WTC11 (cell line): ENCODE data around the gene IFNE.

Experiments
- CBFB ChIP-seq: sonication (generic); formaldehyde crosslinking; IDR thresholded peaks from 2 replicates; pipeline ENCODE4 v1.8.1; 2022; ENCODE audit warnings: mild to moderate bottlenecking, low read depth, missing genetic modification reagents
- FOXJ3 ChIP-seq: sonication (generic); formaldehyde crosslinking; IDR thresholded peaks from 2 replicates; pipeline ENCODE4 v1.9.0; 2021; ENCODE audit warnings: missing genetic modification reagents, mild to moderate bottlenecking, borderline replicate concordance
- RELA ChIP-seq: sonication (generic); formaldehyde crosslinking; IDR thresholded peaks from 2 replicates; pipeline ENCODE4 v1.8.1; 2022; ENCODE audit warnings: missing genetic modification reagents, mild to moderate bottlenecking, borderline replicate concordance
- TF ChIP-seq, protein P1 (sequence below): fragments of 200-600 bp; IDR thresholded peaks from 2 replicates; pipeline ENCODE4 v1.8.0; 2022; ENCODE audit warnings: antibody characterized with exemption
- TF ChIP-seq, protein P2 (sequence below): sonication (generic); formaldehyde crosslinking; IDR thresholded peaks from 2 replicates; pipeline ENCODE4 v1.8.0; 2023; ENCODE audit warnings: missing genetic modification reagents, mild to moderate bottlenecking, borderline replicate concordance

DNA sequence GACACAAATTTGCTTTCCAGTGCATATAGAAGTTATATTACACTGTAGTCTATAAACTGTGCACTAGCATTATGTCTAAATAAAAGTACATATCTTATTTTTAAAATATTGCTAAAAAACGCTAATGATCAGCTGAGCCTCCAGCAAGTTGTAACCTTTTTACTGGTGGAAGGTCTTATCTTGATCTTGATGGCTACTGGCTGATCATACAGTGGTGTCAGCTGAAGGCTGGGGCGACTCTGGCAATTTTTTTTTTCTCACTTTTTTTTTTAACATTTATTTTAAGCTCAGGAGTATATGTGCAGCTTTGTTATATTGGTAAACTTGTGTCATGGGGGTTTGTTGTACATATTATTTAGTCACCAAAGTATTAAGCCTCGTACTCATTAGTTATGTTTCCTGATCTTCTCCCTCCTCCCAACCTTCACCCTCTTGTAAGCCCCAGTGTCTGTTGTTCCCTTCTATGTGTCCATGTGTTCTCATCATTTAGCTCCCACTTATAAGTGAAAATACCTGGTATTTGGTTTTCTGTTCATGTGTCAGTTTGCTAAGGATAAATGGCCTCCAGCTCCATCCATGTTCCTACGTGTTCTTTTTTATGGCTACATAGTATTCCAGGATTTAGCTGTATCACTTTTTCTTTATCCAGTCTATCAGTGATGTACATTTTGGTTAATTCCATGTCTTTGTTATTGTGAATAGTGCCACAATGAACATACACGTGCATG lies 38.6 kb upstream of the IFNE start:
- TF ChIP-seq, protein P1, sequence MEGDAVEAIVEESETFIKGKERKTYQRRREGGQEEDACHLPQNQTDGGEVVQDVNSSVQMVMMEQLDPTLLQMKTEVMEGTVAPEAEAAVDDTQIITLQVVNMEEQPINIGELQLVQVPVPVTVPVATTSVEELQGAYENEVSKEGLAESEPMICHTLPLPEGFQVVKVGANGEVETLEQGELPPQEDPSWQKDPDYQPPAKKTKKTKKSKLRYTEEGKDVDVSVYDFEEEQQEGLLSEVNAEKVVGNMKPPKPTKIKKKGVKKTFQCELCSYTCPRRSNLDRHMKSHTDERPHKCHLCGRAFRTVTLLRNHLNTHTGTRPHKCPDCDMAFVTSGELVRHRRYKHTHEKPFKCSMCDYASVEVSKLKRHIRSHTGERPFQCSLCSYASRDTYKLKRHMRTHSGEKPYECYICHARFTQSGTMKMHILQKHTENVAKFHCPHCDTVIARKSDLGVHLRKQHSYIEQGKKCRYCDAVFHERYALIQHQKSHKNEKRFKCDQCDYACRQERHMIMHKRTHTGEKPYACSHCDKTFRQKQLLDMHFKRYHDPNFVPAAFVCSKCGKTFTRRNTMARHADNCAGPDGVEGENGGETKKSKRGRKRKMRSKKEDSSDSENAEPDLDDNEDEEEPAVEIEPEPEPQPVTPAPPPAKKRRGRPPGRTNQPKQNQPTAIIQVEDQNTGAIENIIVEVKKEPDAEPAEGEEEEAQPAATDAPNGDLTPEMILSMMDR: no peak
- TF ChIP-seq CBFB (no peak), RELA (CRISPR knock-in tag) (no peak), FOXJ3 (no peak)
- TF ChIP-seq, protein P2, sequence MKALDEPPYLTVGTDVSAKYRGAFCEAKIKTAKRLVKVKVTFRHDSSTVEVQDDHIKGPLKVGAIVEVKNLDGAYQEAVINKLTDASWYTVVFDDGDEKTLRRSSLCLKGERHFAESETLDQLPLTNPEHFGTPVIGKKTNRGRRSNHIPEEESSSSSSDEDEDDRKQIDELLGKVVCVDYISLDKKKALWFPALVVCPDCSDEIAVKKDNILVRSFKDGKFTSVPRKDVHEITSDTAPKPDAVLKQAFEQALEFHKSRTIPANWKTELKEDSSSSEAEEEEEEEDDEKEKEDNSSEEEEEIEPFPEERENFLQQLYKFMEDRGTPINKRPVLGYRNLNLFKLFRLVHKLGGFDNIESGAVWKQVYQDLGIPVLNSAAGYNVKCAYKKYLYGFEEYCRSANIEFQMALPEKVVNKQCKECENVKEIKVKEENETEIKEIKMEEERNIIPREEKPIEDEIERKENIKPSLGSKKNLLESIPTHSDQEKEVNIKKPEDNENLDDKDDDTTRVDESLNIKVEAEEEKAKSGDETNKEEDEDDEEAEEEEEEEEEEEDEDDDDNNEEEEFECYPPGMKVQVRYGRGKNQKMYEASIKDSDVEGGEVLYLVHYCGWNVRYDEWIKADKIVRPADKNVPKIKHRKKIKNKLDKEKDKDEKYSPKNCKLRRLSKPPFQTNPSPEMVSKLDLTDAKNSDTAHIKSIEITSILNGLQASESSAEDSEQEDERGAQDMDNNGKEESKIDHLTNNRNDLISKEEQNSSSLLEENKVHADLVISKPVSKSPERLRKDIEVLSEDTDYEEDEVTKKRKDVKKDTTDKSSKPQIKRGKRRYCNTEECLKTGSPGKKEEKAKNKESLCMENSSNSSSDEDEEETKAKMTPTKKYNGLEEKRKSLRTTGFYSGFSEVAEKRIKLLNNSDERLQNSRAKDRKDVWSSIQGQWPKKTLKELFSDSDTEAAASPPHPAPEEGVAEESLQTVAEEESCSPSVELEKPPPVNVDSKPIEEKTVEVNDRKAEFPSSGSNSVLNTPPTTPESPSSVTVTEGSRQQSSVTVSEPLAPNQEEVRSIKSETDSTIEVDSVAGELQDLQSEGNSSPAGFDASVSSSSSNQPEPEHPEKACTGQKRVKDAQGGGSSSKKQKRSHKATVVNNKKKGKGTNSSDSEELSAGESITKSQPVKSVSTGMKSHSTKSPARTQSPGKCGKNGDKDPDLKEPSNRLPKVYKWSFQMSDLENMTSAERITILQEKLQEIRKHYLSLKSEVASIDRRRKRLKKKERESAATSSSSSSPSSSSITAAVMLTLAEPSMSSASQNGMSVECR (CRISPR knock-in tag): no peak
